GM12801 (cell line): ENCODE data around the gene CCN2.

Experiments used
- TF ChIP-seq, protein P1 (sequence below): IDR thresholded peaks from one replicate; pipeline ENCODE4 v1.5.1; 2011; ENCODE audit warnings: control low read depth; ENCODE audit not compliant: insufficient read length; ENCODE audit errors: extremely low read depth

Gene CCN2

DNA sequence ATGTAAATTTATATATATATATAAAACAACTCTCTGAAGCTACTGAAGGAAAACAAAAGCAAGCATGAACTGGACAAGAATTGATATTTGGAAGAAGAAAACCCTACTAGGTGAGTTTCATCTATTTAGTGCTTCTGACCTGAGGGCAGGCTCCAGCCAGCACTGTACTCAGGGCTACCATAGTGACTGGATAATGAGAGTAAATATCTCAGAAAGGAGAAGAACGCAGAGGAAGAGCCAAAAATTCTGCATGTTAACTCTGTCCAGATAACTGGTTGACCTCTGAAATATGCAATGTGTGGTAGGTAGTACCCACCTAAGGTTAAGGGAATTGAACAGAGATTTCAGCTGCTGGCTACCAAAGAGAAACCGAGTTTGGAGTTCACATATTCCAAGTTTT is 41.4 kb upstream of the CCN2 start:
- TF ChIP-seq, protein P1, sequence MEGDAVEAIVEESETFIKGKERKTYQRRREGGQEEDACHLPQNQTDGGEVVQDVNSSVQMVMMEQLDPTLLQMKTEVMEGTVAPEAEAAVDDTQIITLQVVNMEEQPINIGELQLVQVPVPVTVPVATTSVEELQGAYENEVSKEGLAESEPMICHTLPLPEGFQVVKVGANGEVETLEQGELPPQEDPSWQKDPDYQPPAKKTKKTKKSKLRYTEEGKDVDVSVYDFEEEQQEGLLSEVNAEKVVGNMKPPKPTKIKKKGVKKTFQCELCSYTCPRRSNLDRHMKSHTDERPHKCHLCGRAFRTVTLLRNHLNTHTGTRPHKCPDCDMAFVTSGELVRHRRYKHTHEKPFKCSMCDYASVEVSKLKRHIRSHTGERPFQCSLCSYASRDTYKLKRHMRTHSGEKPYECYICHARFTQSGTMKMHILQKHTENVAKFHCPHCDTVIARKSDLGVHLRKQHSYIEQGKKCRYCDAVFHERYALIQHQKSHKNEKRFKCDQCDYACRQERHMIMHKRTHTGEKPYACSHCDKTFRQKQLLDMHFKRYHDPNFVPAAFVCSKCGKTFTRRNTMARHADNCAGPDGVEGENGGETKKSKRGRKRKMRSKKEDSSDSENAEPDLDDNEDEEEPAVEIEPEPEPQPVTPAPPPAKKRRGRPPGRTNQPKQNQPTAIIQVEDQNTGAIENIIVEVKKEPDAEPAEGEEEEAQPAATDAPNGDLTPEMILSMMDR, result no peak

DNA sequence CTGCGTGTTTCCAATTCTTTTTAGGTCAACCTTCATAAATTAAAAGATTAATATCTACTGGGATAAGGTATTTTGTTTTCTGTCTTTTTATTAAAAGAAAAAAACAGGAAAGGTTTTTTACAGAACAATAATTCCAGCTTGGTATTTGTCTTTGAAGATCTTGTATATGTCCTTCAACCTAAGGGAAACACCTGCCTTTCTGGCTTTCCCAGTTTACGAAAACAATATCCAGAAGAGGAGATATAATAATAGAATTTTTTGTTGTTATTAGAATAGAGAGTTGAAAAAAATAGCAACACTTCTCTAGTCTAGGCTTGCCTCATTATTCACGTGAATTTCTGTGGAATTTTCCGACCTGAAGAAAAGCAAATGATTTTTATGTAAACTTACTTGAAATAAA is 37.9 kb upstream of the CCN2 start:
- TF ChIP-seq, protein P1, result no peak

DNA sequence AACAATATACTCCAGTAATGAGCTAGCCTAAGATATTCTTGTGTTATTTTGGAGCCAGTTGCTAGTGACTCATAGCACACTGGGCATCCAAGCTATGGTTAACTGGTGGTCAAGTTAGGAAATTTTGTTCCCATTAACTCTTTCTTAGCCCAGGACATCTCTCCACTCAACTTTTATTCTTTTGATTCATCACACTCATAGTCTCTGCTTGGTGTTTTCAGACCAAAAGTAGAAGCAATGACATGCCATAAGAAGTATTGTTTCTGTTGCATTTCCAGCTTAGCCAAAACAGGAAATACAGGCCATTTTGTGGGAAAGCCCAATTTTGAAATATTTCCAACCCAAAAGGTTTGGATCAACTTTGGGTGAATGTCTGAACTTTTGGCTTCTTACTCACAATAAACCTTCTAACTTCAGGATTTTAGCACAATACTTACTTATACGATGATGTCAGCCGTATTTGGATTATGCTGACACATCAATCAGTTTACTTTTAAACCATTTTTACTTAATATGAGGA is 31.6 kb upstream of the CCN2 start:
- TF ChIP-seq, protein P1, result no peak

DNA sequence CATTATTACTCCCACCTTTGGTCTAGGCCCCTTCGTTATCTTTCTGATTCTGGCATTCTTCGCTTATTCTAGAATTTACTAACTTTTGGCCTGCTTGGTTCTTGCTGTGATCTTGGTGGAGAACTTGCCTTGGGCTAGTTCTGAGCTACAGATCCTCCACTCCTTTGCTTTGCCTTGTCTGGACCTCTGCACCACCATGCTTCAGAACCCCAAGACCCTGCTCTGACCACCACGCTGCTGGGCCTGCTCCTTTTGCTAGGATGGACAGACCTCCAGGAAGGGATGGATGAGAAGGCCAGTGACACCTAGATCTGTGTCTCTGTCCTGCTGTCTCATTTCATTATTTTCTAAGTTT is 30.4 kb upstream of the CCN2 start:
- TF ChIP-seq, protein P1, result no peak

DNA sequence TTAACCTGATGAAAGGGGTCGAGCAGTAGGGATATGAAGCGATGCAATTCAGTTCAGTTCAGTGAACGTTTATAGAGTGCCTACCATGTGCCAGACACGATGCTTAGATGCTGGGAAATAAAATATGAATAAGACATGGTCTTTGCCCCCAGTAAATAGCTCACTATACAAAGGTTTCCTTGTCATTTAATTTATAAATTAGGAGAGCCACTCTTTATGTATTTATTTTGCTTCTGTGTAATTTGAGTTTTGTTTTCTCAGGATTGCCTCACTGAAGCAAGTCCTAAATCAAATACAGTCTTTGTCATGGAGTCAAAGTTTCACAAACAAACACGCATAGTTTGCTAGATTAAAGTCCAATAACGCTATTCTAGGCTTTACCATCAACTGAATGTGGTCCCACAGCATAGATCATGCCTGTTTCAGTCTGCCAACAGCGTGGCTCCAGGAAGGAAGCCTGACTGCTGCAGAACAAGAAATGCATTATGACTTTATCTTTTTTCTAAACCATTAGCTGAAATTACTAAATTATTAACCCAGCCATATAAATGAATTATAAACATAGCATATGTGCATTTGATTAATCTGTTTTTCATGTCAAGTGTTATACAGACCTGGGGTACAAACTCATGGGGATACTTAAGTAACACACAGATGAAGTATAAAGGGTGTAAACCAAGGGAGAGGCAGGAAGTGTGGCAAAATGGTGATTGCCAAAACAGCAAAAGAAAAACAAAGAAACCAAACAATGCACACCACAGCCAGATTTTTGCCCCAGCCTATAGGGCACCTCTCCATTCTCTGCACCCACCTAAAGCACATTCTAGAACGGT is 29.8 kb upstream of the CCN2 start:
- TF ChIP-seq, protein P1, result no peak

DNA sequence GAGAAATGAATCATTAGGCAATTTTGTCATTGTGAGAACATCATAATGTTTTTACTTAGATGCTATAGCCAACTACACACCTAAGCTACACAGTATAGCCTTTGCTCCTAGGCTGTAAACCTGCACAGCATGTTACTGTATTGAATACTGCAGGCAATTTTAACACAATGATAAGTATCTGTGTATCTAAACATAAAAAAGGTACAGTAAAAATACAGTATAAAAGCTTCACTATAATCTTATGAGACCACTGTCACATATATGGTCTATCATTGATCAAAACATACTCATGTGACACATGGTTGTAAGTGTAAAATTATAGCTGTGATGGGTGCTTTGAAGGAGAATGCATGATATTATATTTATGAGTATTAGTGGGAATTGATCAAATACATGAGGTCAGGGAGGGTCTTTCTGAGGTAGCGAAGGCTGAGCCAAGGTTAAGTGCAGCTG is 29.2 kb upstream of the CCN2 start:
- TF ChIP-seq, protein P1, result no peak

DNA sequence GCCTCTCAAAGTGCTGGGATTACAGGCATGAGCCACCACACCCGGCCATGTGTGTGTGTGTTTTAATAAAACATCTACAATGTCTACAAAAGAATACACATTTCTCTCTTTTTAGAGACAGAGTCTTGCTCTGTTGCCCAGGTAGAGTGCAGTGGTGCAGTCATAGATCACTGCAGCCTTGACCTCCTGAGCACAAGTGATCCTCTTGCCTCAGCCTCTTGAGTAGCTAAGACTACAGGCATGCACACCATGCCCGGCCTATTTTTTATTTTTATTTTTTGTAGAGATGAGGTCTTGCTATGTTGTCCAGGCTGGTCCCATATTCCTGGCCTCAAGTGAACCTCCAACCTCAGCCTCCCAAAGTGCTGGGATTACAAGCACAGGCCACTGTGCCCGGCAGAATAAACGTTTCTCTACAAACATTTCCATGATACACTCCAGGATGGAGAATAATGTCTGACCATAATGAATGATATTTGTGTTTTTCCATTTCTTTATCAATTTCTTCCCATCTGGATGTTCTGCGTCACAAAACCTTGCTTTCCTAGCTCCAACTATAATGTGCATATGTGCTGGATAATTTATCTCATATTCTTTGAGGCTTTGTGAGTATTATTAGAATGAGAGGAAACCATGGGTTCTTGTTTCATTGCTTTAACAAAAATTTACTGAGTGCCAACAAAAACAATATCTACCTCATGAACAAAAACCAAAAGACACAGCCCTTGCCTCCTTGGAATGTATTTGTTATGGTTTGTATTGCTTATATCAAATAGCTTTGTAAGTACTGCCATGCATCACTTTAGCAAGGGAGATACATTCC is 28.6 kb upstream of the CCN2 start:
- TF ChIP-seq, protein P1, result no peak
